Measurements from ENCODE around the gene C14orf132. TPM values are rescaled to one million over a fixed set of nuclear protein-coding genes. Genes with fewer than 3 reads are reported as not detected.

The C14orf132 gene
- total and polyA plus RNA-seq, 9 of the 15 experiments (the other 6 are each of a cell fraction or from before 2014, with no cell fraction given) = not detected

DNA sequence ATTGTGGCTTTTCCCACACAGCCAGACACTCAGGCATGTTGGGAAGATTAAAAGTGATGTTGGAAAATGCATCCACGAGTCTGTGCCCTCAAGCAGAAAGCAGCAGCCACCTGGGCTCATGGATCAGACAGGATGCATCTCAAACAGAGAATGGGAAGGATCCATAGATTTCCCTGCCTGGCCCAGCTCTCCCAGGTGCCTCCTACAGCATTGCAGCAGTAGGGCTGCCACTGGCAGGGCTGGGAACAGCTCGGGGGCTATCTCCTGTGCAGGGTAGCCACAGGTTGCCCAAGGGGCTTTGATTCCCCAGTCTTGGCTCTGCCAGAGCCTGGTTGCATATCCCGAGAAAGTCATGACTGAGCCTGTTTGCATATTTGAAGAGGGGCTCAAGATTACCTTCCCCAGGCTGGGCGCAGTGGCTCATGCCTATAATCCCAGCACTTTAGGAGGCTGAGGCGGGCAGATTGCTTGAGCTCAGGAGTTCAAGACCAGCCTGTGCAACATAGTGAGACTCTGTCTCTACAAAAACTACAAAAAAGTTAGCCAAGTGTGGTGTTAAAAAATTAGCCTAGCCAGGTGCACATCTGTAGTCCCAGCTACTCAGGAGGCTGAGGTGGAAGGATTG is 19.5 kb downstream of the C14orf132 start:
- H3K9me3 ChIP-seq (replicated peaks; ENCODE audit: control insufficient read depth, insufficient read depth, low read depth, low read length) = no peaks in the 10 kb centered on the region
- no peaks in the 10 kb centered on the region for H3K36me3 ChIP-seq (ENCODE audit: control insufficient read depth, insufficient read depth, low read length)
- BruUV-seq (replicated peaks) = no TSS peak
- intact Hi-C loops (cut with micrococcal nuclease) = no loop called here
- TF ChIP-seq POLR3G (IDR thresholded peaks at IDR 0.05; ENCODE audit: extremely low read depth, insufficient read length, insufficient replicate concordance) (no peak), TBP (optimal IDR thresholded peaks at IDR 0.05; ENCODE audit: low read depth, low read length) (no peak), ZKSCAN1 (IDR thresholded peaks at IDR 0.05; ENCODE audit: low read depth, low read length) (no peak), ZNF239 (CRISPR knock-in tag; IDR thresholded peaks at IDR 0.05) (no peak), ZNF707 (CRISPR knock-in tag; conservative IDR thresholded peaks at IDR 0.05) (no peak), ATF7 (IDR thresholded peaks at IDR 0.05) (no peak), FOXA3 (CRISPR knock-in tag; conservative IDR thresholded peaks at IDR 0.05 in 1 of 2, IDR thresholded peaks at IDR 0.05 in 1 of 2) (no peak), GATA2 (CRISPR knock-in tag; IDR thresholded peaks at IDR 0.05) (no peak)
- TF ChIP-seq, protein P1, sequence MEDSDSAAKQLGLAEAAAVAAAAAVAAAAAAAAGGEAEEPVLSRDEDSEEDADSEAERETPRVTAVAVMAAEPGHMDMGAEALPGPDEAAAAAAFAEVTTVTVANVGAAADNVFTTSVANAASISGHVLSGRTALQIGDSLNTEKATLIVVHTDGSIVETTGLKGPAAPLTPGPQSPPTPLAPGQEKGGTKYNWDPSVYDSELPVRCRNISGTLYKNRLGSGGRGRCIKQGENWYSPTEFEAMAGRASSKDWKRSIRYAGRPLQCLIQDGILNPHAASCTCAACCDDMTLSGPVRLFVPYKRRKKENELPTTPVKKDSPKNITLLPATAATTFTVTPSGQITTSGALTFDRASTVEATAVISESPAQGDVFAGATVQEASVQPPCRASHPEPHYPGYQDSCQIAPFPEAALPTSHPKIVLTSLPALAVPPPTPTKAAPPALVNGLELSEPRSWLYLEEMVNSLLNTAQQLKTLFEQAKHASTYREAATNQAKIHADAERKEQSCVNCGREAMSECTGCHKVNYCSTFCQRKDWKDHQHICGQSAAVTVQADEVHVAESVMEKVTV (CRISPR knock-in tag; IDR thresholded peaks at IDR 0.05) = no peak
- no peak for ATAC-seq
- no peaks in the 10 kb centered on the region for H4K20me1 ChIP-seq (replicated peaks; ENCODE audit: control insufficient read depth, insufficient read depth, low read length)
- no peak overlapping the region for H3K4me2 ChIP-seq (ENCODE audit: insufficient read depth, low read length)
- no peaks in the 10 kb centered on the region for H3K79me2 ChIP-seq (ENCODE audit: control insufficient read depth, insufficient read depth, low read length)
- peaks cover 2% of the 10 kb centered on the region for H3K9me1 ChIP-seq (ENCODE audit: control insufficient read depth, insufficient read depth, low read length)
- in situ Hi-C loops (cut with MboI) = no loop called here
- WGBS (ENCODE audit: insufficient coverage, low coverage, missing lambda C conversion rate) = 0% methylated on average over 5 of the region's 5 CpGs
- H3K9ac ChIP-seq (ENCODE audit: insufficient read depth in 1 of 2, low read depth in 2 of 2, low read length in 2 of 2) = no peak overlapping the region
- FAIRE-seq = no peak
- no peak overlapping the region for H2AFZ ChIP-seq (ENCODE audit: low read depth, low read length)
- DNase-seq (ENCODE audit: extremely low read depth in 1 of 4, low spot score in 3 of 4) = no peak
- H3K27ac ChIP-seq (ENCODE audit: extremely low read depth, low read depth, low read length) = no peak overlapping the region
- H3K4me1 ChIP-seq (replicated peaks in 1 of 2; ENCODE audit: control insufficient read depth in 2 of 2, insufficient read depth in 2 of 2, low read length in 2 of 2) = no peaks in the 10 kb centered on the region
- H3K27me3 ChIP-seq (ENCODE audit: control insufficient read depth in 2 of 2, insufficient read depth in 2 of 2, low read length in 2 of 2) = no peaks in the 10 kb centered on the region
- no peak overlapping the region for H3K4me3 ChIP-seq
- POLR2A ChIA-PET = no interaction called here
- CTCF ChIA-PET (ENCODE audit: low intra/inter-chr PET ratio) = no interaction called here
